Renal cortex interstitium (tissue), 11 donors: ENCODE results near the gene DDX39B. TPM values are rescaled to one million over a fixed set of nuclear protein-coding genes. Genes with fewer than 3 reads are reported as not detected.
A peak's percentile ranks its signal among the peaks of the same experiment; 100 is the strongest.
"Not testable (repeated sequence)": the region's sequence is repeated elsewhere in the genome, so short reads cannot be mapped to it uniquely, and the experiment has no call there.

Experiments used
- DNase-seq, 11 donors: peaks; one replicate each; pipeline ENCODE4 v3.0.0-alpha.2; 2013; ENCODE audit warnings: low read depth in 9 of 11, low spot score in 4 of 11; ENCODE audit errors: extremely low read depth in 1 of 11
- polyA plus RNA-seq, 3 donors: library from polyadenylated mRNA; unstranded; fragments of 120-200 nt; gene quantifications; one replicate each; pipeline ENCODE4 v1.2.1, GENCODE V29; 2013; ENCODE audit not compliant: insufficient read length in 3 of 3

Gene DDX39B
- polyA plus RNA-seq, 3 donors, result 573 to 689 (median 586) TPM

- no peak for DNase-seq
Observed at GRCh38 chr6:31498748-31499147, 43.1 kb downstream of the DDX39B start.

GRCh38 chr6:31497531-31498476, 44.0 kb downstream of the DDX39B start, which contains the start of gene MICB:
Gene MICB, plus strand, starts transcription at chr6:31498145. Its CDS starts 49 bp downstream, at chr6:31498194.
- DNase-seq, result peak in 9 of 11 donors; percentile 31 to 73 (median 48)

GRCh38 chr6:31496826-31497225, 45.0 kb downstream of the DDX39B start:
- not testable (repeated sequence) for DNase-seq

GRCh38 chr6:31495580-31495979, 46.2 kb downstream of the DDX39B start:
- DNase-seq, result no peak

- peak in 9 of 11 donors; percentile 54 to 71 (median 61) for DNase-seq
Observed at GRCh38 chr6:31493875-31494694, 47.7 kb downstream of the DDX39B start.

- DNase-seq, result not testable (repeated sequence)
Observed at GRCh38 chr6:31493550-31493874, 48.3 kb downstream of the DDX39B start.

GRCh38 chr6:31490115-31490873, 51.5 kb downstream of the DDX39B start:
- no peak for DNase-seq

- DNase-seq, result no peak
Observed at GRCh38 chr6:31489086-31489485, 52.7 kb downstream of the DDX39B start.

- DNase-seq, result not testable (repeated sequence)
Observed at GRCh38 chr6:31487674-31488073, 54.1 kb downstream of the DDX39B start.

- DNase-seq, result not testable (repeated sequence)
Observed at GRCh38 chr6:31486065-31486837, 55.6 kb downstream of the DDX39B start.

GRCh38 chr6:31485055-31485454, 56.7 kb downstream of the DDX39B start:
- no peak for DNase-seq

- no peak for DNase-seq
Observed at GRCh38 chr6:31483392-31483791, 58.4 kb downstream of the DDX39B start.

- DNase-seq, result no peak
Observed at GRCh38 chr6:31480574-31480973, 61.2 kb downstream of the DDX39B start.

Other genes with a start within 250 kb of the DDX39B start
- gene HLA-B, start 184.8 kb downstream of the DDX39B start, polyA plus RNA-seq, result 100 to 1,000 TPM; 101 to 166 (median 145) TPM
- 10 to 100 TPM in 1 of 3 donors, 1 to 10 TPM in 2; 5.7 to 10.9 (median 7.3) TPM for gene MICA, start 138.4 kb downstream of the DDX39B start, polyA plus RNA-seq
- gene MICB, start 43.9 kb downstream of the DDX39B start, polyA plus RNA-seq, result 1 to 10 TPM; 1.4 to 1.8 (median 1.5) TPM
- gene MCCD1, start 13.0 kb downstream of the DDX39B start, polyA plus RNA-seq, result 10 to 100 TPM; 13.5 to 19.2 (median 17.9) TPM
- 10 to 100 TPM in 2 of 3 donors, 1 to 10 TPM in 1; 5.9 to 11.5 (median 11.0) TPM for gene ATP6V1G2, start 4.6 kb upstream of the DDX39B start, polyA plus RNA-seq
- gene NFKBIL1, start 5.6 kb upstream of the DDX39B start, polyA plus RNA-seq, result 10 to 100 TPM; 17.0 to 28.4 (median 27.7) TPM
- under 1 TPM; 0.26 to 0.43 (median 0.33) TPM for gene LTA, start 30.3 kb upstream of the DDX39B start, polyA plus RNA-seq
- under 1 TPM; 0.18 to 0.40 (median 0.24) TPM for gene TNF, start 33.6 kb upstream of the DDX39B start, polyA plus RNA-seq
- gene LTB, start 40.4 kb upstream of the DDX39B start, polyA plus RNA-seq, result 1 to 10 TPM in 2 of 3 donors, under 1 TPM in 1; 0.53 to 2.3 (median 2.2) TPM
- gene LST1, start 44.3 kb upstream of the DDX39B start, polyA plus RNA-seq, result 1 to 10 TPM; 4.4 to 6.5 (median 6.3) TPM
- gene NCR3, start 51.0 kb upstream of the DDX39B start, polyA plus RNA-seq, result under 1 TPM in 2 of 3 donors, not detected in 1; 0.19 TPM
- gene AIF1, start 73.2 kb upstream of the DDX39B start, polyA plus RNA-seq, result 10 to 100 TPM; 63.3 to 80.6 (median 78.2) TPM
- 100 to 1,000 TPM; 161 to 211 (median 207) TPM for gene PRRC2A, start 78.7 kb upstream of the DDX39B start, polyA plus RNA-seq
- 100 to 1,000 TPM; 243 to 263 (median 257) TPM for gene BAG6, start 110.7 kb upstream of the DDX39B start, polyA plus RNA-seq
- 100 to 1,000 TPM; 105 to 114 (median 110) TPM for gene APOM, start 113.9 kb upstream of the DDX39B start, polyA plus RNA-seq
- gene C6orf47, start 118.8 kb upstream of the DDX39B start, polyA plus RNA-seq, result 10 to 100 TPM; 17.3 to 22.9 (median 18.4) TPM
- gene GPANK1, start 123.0 kb upstream of the DDX39B start, polyA plus RNA-seq, result 10 to 100 TPM; 28.1 to 33.1 (median 29.9) TPM
- gene CSNK2B, start 124.1 kb upstream of the DDX39B start, polyA plus RNA-seq, result 100 to 1,000 TPM; 232 to 252 (median 246) TPM
- 10 to 100 TPM; 22.8 to 30.6 (median 25.3) TPM for gene LY6G5B, start 128.0 kb upstream of the DDX39B start, polyA plus RNA-seq
- 1 to 10 TPM; 2.4 to 3.5 (median 3.4) TPM for gene LY6G5C, start 139.1 kb upstream of the DDX39B start, polyA plus RNA-seq
- gene ABHD16A, start 161.3 kb upstream of the DDX39B start, polyA plus RNA-seq, result 10 to 100 TPM; 52.4 to 70.9 (median 61.6) TPM
- gene LY6G6F, start 164.9 kb upstream of the DDX39B start, polyA plus RNA-seq, result 1 to 10 TPM in 1 of 3 donors, under 1 TPM in 2; 0.44 to 1.2 (median 0.73) TPM
- under 1 TPM in 1 of 3 donors, not detected in 2; 0.20 TPM for gene LY6G6D, start 173.3 kb upstream of the DDX39B start, polyA plus RNA-seq
- gene LY6G6C, start 179.7 kb upstream of the DDX39B start, polyA plus RNA-seq, result under 1 TPM in 2 of 3 donors, not detected in 1; 0.26 to 0.41 TPM
- 1 to 10 TPM; 1.6 TPM for gene MPIG6B, start 181.4 kb upstream of the DDX39B start, polyA plus RNA-seq
- 100 to 1,000 TPM; 152 to 237 (median 188) TPM for gene DDAH2, start 187.3 kb upstream of the DDX39B start, polyA plus RNA-seq
- gene CLIC1, start 194.5 kb upstream of the DDX39B start, polyA plus RNA-seq, result 100 to 1,000 TPM; 268 to 296 (median 292) TPM
- 10 to 100 TPM; 21.4 to 59.0 (median 22.1) TPM for gene MSH5, start 198.0 kb upstream of the DDX39B start, polyA plus RNA-seq
- 10 to 100 TPM in 2 of 3 donors, 1 to 10 TPM in 1; 6.8 to 17.2 (median 10.0) TPM for gene SAPCD1, start 220.7 kb upstream of the DDX39B start, polyA plus RNA-seq
- 10 to 100 TPM in 1 of 3 donors, 1 to 10 TPM in 2; 7.3 to 13.9 (median 8.5) TPM for gene VWA7, start 235.3 kb upstream of the DDX39B start, polyA plus RNA-seq